NCI-H345 treated with DMSO at 0.1 percent for 48 hours (cell line): Measurements from ENCODE around the gene DENND4C.
"Not testable (repeated sequence)": the region's sequence is repeated elsewhere in the genome, so short reads cannot be mapped to it uniquely, and the experiment has no call there.

Experiments
- DNase-seq: peaks from one replicate; lab custom pipeline; 2025; ENCODE audit not compliant: unreplicated experiment; lab: John Stamatoyannopoulos, UW

The DENND4C gene

GRCh38 chr9:19265602-19266001 lies 35.1 kb downstream of the DENND4C start:
- DNase-seq, result not testable (repeated sequence)

GRCh38 chr9:19266778-19267384 lies 36.4 kb downstream of the DENND4C start:
- not testable (repeated sequence) for DNase-seq

GRCh38 chr9:19269582-19269981 lies 39.1 kb downstream of the DENND4C start:
- no peak for DNase-seq

GRCh38 chr9:19270421-19270949 lies 40.0 kb downstream of the DENND4C start:
- DNase-seq, result no peak

- DNase-seq, result no peak
Observed at GRCh38 chr9:19271081-19271480, 40.6 kb downstream of the DENND4C start.

- no peak for DNase-seq
Observed at GRCh38 chr9:19281801-19282200, 51.3 kb downstream of the DENND4C start.

GRCh38 chr9:19283072-19283710 lies 52.7 kb downstream of the DENND4C start:
- no peak for DNase-seq

GRCh38 chr9:19284729-19285128 lies 54.2 kb downstream of the DENND4C start:
- DNase-seq, result no peak

GRCh38 chr9:19286634-19287188 lies 56.2 kb downstream of the DENND4C start:
- DNase-seq, result no peak

- no peak for DNase-seq
Observed at GRCh38 chr9:19288081-19288480, 57.6 kb downstream of the DENND4C start.

- DNase-seq, result no peak
Observed at GRCh38 chr9:19290103-19290502, 59.6 kb downstream of the DENND4C start.

- no peak for DNase-seq
Observed at GRCh38 chr9:19294219-19294618, 63.7 kb downstream of the DENND4C start.

GRCh38 chr9:19298436-19299000 lies 68.0 kb downstream of the DENND4C start:
- DNase-seq, result no peak

GRCh38 chr9:19303216-19303615 lies 72.7 kb downstream of the DENND4C start:
- no peak for DNase-seq

GRCh38 chr9:19306568-19306967 lies 76.1 kb downstream of the DENND4C start:
- DNase-seq, result no peak

- no peak for DNase-seq
Observed at GRCh38 chr9:19310246-19310645, 79.8 kb downstream of the DENND4C start.

GRCh38 chr9:19313573-19313972 lies 83.1 kb downstream of the DENND4C start:
- DNase-seq, result no peak

GRCh38 chr9:19320495-19320894 lies 90.0 kb downstream of the DENND4C start:
- DNase-seq, result no peak

- no peak for DNase-seq
Observed at GRCh38 chr9:19331877-19332276, 101.4 kb downstream of the DENND4C start.

GRCh38 chr9:19336166-19336565 lies 105.7 kb downstream of the DENND4C start:
- DNase-seq, result no peak

- DNase-seq, result no peak
Observed at GRCh38 chr9:19342947-19343346, 112.5 kb downstream of the DENND4C start.

- no peak for DNase-seq
Observed at GRCh38 chr9:19358701-19359100, 128.2 kb downstream of the DENND4C start.
